Measurements from ENCODE around the gene PRPF31. TPM values are rescaled to one million over a fixed set of nuclear protein-coding genes. Genes with fewer than 3 reads are reported as not detected.

PRPF31 gene
- total and polyA plus RNA-seq, 9 of the 15 experiments (the other 6 are each of a cell fraction or from before 2014, with no cell fraction given), result 5.8 to 92.2 (median 69.2) TPM

- TF ChIP-seq YY1 (IDR thresholded peaks at IDR 0.05; ENCODE audit: borderline replicate concordance in 1 of 3, control insufficient read depth in 1 of 3, extremely low read depth in 1 of 3, insufficient read depth in 3 of 3, insufficient read length in 1 of 3, insufficient replicate concordance in 2 of 3, low read depth in 1 of 3, low read length in 2 of 3) (peak in 2 of 3 experiments; percentile 7 to 48), ATF4 (CRISPR knock-in tag; IDR thresholded peaks at IDR 0.05) (peak; percentile 38; the same call in 1 of the 2 replicates), RB1 (IDR thresholded peaks at IDR 0.05; ENCODE audit: low read depth) (peak; percentile 81; the same call in 1 of the 2 replicates), ZNF740 (CRISPR knock-in tag; IDR thresholded peaks at IDR 0.05) (peak; percentile 87), ZNF740 (tag; IDR thresholded peaks at IDR 0.05) (peak in 1 of 2 experiments; percentile 77; a peak in 2 of 4 replicates), ZNF395 (CRISPR knock-in tag; IDR thresholded peaks at IDR 0.05) (peak; percentile 92), CTBP1 (IDR thresholded peaks at IDR 0.05; ENCODE audit: borderline replicate concordance) (peak; percentile 54; the same call in 1 of the 2 replicates), POLR2AphosphoS5 (IDR thresholded peaks at IDR 0.05; ENCODE audit: control insufficient read depth, insufficient read depth, low read depth, low read length) (peak; percentile 81), ZBTB9 (CRISPR knock-in tag; IDR thresholded peaks at IDR 0.05) (peak; percentile 51), MAZ (CRISPR knock-in tag; conservative IDR thresholded peaks at IDR 0.05 in 1 of 2, IDR thresholded peaks at IDR 0.05 in 1 of 2) (peak; percentile 74 to 86), PREB (CRISPR knock-in tag; IDR thresholded peaks at IDR 0.05) (peak; percentile 93; the same call in 1 of the 2 replicates), ZNF175 (CRISPR knock-in tag; IDR thresholded peaks at IDR 0.05; ENCODE audit: low read depth) (peak; percentile 86), MYC (IDR thresholded peaks at IDR 0.05; ENCODE audit: low read depth, low read length) (peak; percentile 92), MYC (CRISPR knock-in tag; IDR thresholded peaks at IDR 0.05; ENCODE audit: borderline replicate concordance, low read depth) (peak; percentile 90), SIX5 (IDR thresholded peaks at IDR 0.05; ENCODE audit: borderline replicate concordance in 1 of 2, insufficient read depth in 1 of 2, low read depth in 1 of 2, low read length in 2 of 2) (peak; percentile 96 to 97), GABPA (tag; conservative IDR thresholded peaks at IDR 0.05; ENCODE audit: low read depth) (peak; percentile 85), ZKSCAN1 (IDR thresholded peaks at IDR 0.05; ENCODE audit: low read depth, low read length) (peak; percentile 98), SMAD2 (IDR thresholded peaks at IDR 0.05; ENCODE audit: low read depth, low read length) (no peak), ZNF212 (CRISPR knock-in tag; IDR thresholded peaks at IDR 0.05) (no peak)
Observed at GRCh38 chr19:54115109-54116063, at the start of gene PRPF31, which contains the start of gene TFPT (continued).
